GM11168 (cell line): Measurements from ENCODE around the gene LRRC74A.
"Not testable (repeated sequence)": the region's sequence is repeated elsewhere in the genome, so short reads cannot be mapped to it uniquely, and the experiment has no call there.

Experiments
- in situ Hi-C: fragments of 300-500 bp; cut with MboI; formaldehyde crosslinking; loops from one replicate; pipeline ENCODE4 v1.12.0; 2022; ENCODE audit warnings: low sequenced_read_pairs; ENCODE audit not compliant: unreplicated experiment

LRRC74A gene

GRCh38 chr14:76881348-76881747 lies 55.1 kb downstream of the LRRC74A start:
- in situ Hi-C loops, result loop anchor here (5.0 kb wide), 2 partner anchors 36 to 181 kb away; no protein-coding TSS in a partner anchor

- in situ Hi-C loops, result loop anchor here (5.0 kb wide), 2 partner anchors 35 to 180 kb away; no protein-coding TSS in a partner anchor
These were observed 56.4 kb downstream of the LRRC74A start for GRCh38 chr14:76882651-76883050.

- in situ Hi-C loops, result loop anchor here (5.0 kb wide), 2 partner anchors 34 to 179 kb away; no protein-coding TSS in a partner anchor
These were observed 57.2 kb downstream of the LRRC74A start for GRCh38 chr14:76883447-76883846.

GRCh38 chr14:76884394-76884793 lies 58.2 kb downstream of the LRRC74A start:
- in situ Hi-C loops, result loop anchor here (5.0 kb wide), 2 partner anchors 33 to 178 kb away; no protein-coding TSS in a partner anchor

GRCh38 chr14:76884853-76885276 lies 58.7 kb downstream of the LRRC74A start:
- in situ Hi-C loops, result loop anchor here (5.0 kb wide), 2 partner anchors 32 to 177 kb away; no protein-coding TSS in a partner anchor

GRCh38 chr14:76887191-76887590 lies 61.0 kb downstream of the LRRC74A start:
- in situ Hi-C loops, result no loop called here

- in situ Hi-C loops, result no loop called here
These were observed 65.2 kb downstream of the LRRC74A start for GRCh38 chr14:76891391-76891790.

- in situ Hi-C loops, result no loop called here
These were observed 68.1 kb downstream of the LRRC74A start for GRCh38 chr14:76894308-76894707.

GRCh38 chr14:76898006-76898405 lies 71.8 kb downstream of the LRRC74A start:
- in situ Hi-C loops, result not testable (repeated sequence)

- in situ Hi-C loops, result no loop called here
These were observed 74.5 kb downstream of the LRRC74A start for GRCh38 chr14:76900682-76901081.

GRCh38 chr14:76901171-76902055 lies 75.2 kb downstream of the LRRC74A start:
- in situ Hi-C loops, result no loop called here

GRCh38 chr14:76902591-76902990 lies 76.4 kb downstream of the LRRC74A start:
- in situ Hi-C loops, result no loop called here

- in situ Hi-C loops, result no loop called here
These were observed 78.0 kb downstream of the LRRC74A start for GRCh38 chr14:76904100-76904739.

- in situ Hi-C loops, result no loop called here
These were observed 78.7 kb downstream of the LRRC74A start for GRCh38 chr14:76904740-76905569.

- in situ Hi-C loops, result no loop called here
These were observed 82.6 kb downstream of the LRRC74A start for GRCh38 chr14:76908834-76909233.

- in situ Hi-C loops, result no loop called here
These were observed 83.1 kb downstream of the LRRC74A start for GRCh38 chr14:76909266-76909665.

- in situ Hi-C loops, result loop anchor here (10.0 kb wide), 1 partner anchor 134 kb away; no protein-coding TSS in a partner anchor
These were observed 84.2 kb downstream of the LRRC74A start for GRCh38 chr14:76910371-76910890.

GRCh38 chr14:76911473-76911872 lies 85.3 kb downstream of the LRRC74A start:
- in situ Hi-C loops, result loop anchor here (10.0 kb wide), 1 partner anchor 133 kb away; no protein-coding TSS in a partner anchor

GRCh38 chr14:76914533-76915081 lies 88.4 kb downstream of the LRRC74A start:
- in situ Hi-C loops, result loop anchor here (5.0 to 10.0 kb wide), 2 partner anchors 32 to 130 kb away; no protein-coding TSS in a partner anchor
